ENCODE results near the gene RBM24. TPM values are rescaled to one million over a fixed set of nuclear protein-coding genes. Genes with fewer than 3 reads are reported as not detected.

RBM24 gene
- total RNA-seq, 1 donor from 2014 or later = not detected

DNA sequence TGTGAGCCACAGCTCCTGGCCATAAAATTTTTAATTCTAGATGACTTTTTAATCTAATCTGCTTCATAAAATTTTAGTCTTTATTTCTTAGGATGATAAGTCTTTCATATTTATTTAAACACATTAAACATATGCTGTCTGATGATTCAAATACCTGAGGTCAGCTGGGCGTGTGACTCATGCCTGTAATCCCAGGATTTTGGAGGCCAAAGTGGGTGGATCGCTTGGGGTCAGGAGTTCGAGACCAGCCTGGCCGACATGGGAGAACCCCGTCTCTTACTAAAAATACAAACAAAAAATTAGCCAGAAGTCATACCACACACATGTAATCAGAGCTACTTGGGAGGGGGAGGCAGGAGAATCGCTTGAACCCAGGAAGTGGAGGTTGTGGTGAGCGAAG, 53.1 kb downstream of the RBM24 start:
- Mint-ChIP-seq H3K4me1 (ENCODE audit: low read depth) (no peaks in the 10 kb centered on the region), H3K27ac (no peak overlapping the region), H3K4me3 (no peak overlapping the region), H3K27me3 (ENCODE audit: insufficient read depth) (no peaks in the 10 kb centered on the region), H3K36me3 (ENCODE audit: low read depth) (no peaks in the 10 kb centered on the region), H3K9me3 (peaks cover 7% of the 10 kb centered on the region)
- intact Hi-C loops (cut with micrococcal nuclease) = no loop called here
- DNase-seq (ENCODE audit: low spot score) = no peak

DNA sequence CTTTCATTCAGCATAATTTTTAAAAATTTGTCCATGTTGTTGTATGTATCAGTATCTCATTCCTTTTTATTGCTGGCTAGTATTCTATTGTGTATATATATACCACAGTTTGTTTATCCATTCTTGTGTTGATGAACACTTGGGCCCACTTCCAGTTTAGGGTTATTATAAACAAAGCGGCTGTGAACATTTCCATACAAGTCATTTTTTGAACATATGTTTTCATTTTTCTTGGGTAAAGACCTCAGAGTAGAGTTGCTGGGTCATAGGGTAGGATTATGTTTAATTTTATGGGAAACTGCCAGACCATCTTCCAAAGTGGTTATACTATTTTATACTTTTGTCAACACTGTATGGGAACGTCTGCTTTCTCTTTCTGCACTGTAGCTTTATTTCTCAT, 55.3 kb downstream of the RBM24 start:
- Mint-ChIP-seq H3K4me1 (ENCODE audit: low read depth) (no peaks in the 10 kb centered on the region), H3K27me3 (ENCODE audit: insufficient read depth) (no peaks in the 10 kb centered on the region), H3K27ac (no peak overlapping the region), H3K4me3 (no peak overlapping the region), H3K36me3 (ENCODE audit: low read depth) (no peaks in the 10 kb centered on the region), H3K9me3 (peaks cover 5% of the 10 kb centered on the region)
- intact Hi-C loops (cut with micrococcal nuclease) = no loop called here
- DNase-seq (ENCODE audit: low spot score) = no peak

DNA sequence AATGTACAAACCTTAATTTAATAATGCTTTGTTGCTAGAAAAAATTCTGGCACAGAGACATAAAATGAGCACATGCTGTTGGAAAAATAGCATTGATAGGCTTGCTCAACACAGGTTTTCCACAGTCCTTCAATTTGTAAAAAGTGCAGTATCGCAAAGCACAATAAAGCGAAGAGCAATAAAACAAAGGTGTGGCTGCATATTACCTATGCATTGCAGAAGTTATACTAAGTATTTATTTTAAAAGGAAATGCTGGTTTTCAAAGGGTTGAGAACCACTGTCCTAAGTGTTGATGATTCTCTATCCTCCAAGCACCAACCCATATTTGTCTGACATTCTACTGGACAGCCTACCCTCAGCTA, 58.1 kb downstream of the RBM24 start:
- H3K27ac Mint-ChIP-seq = no peak overlapping the region

DNA sequence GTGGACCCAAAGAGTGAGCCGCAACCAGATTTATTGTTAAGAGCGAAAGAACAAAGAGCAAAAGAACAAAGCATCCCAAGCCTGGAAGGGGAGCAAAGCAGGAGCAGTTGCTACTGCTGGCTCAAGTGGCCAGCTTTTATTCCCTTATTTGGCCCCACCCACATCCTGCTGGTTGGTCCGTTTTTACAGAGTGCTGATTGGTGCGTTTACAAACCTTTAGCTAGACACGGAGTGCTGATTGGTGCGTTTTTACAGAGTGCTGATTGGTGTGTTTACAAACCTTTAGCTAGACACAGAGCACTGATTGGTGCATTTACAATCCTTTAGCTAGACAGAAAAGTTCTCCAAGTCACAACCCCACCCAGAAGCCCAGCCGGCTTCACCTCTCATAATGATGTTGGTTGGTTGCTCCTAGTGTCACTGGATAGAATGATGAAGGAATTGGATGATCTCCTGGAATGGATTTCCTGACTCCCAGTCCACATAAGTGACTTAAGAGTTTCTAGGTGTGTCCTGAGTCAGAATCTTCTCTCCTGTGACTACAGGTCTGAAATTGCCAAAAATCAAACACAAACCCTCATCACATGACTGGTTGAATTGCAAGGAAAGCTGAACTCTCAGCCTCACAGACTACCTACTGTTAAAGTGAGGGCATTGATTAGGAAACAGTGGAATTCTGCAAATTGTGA, 60.1 kb downstream of the RBM24 start:
- Mint-ChIP-seq H3K27me3 (ENCODE audit: insufficient read depth) (no peaks in the 10 kb centered on the region), H3K27ac (no peak overlapping the region), H3K36me3 (ENCODE audit: low read depth) (no peaks in the 10 kb centered on the region), H3K9me3 (peaks cover 8% of the 10 kb centered on the region), H3K4me3 (no peak overlapping the region), H3K4me1 (ENCODE audit: low read depth) (no peaks in the 10 kb centered on the region)
- DNase-seq (ENCODE audit: low spot score) = no peak
- intact Hi-C loops (cut with micrococcal nuclease) = no loop called here

More for the DNA sequence above, 58.1 kb downstream of the RBM24 start:
- Mint-ChIP-seq H3K27me3 (ENCODE audit: insufficient read depth) (no peaks in the 10 kb centered on the region), H3K9me3 (peaks cover 8% of the 10 kb centered on the region), H3K36me3 (ENCODE audit: low read depth) (no peaks in the 10 kb centered on the region), H3K4me1 (ENCODE audit: low read depth) (no peaks in the 10 kb centered on the region), H3K4me3 (no peak overlapping the region)
- DNase-seq (ENCODE audit: low spot score) = no peak
- intact Hi-C loops (cut with micrococcal nuclease) = no loop called here

DNA sequence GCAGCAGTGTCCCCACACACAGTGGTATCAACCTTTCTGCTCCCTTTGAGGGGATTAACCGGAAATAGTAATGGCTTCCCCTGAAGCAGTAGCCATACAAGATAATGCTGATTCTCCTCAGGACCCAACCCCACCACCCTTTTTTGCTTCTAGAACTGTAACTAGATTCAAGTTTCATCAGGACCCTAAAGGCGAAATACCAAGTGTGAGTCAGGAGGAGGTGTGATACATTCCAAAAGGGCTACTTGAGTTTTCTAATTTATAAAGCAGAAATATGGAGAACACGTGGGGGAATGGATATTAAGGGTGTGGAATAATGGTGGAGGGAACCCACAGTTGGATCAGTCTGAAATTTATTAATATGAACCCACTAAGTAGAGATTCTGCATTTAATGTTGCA, 60.7 kb downstream of the RBM24 start:
- H3K27me3 Mint-ChIP-seq (ENCODE audit: insufficient read depth) = no peaks in the 10 kb centered on the region
- no peaks in the 10 kb centered on the region for H3K36me3 Mint-ChIP-seq (ENCODE audit: low read depth)
- no peak overlapping the region for H3K4me3 Mint-ChIP-seq
- H3K4me1 Mint-ChIP-seq (ENCODE audit: low read depth) = no peaks in the 10 kb centered on the region
- no peak for DNase-seq (ENCODE audit: low spot score)
- intact Hi-C loops (cut with micrococcal nuclease) = no loop called here
- H3K27ac Mint-ChIP-seq = no peak overlapping the region
- H3K9me3 Mint-ChIP-seq = peaks cover 8% of the 10 kb centered on the region

DNA sequence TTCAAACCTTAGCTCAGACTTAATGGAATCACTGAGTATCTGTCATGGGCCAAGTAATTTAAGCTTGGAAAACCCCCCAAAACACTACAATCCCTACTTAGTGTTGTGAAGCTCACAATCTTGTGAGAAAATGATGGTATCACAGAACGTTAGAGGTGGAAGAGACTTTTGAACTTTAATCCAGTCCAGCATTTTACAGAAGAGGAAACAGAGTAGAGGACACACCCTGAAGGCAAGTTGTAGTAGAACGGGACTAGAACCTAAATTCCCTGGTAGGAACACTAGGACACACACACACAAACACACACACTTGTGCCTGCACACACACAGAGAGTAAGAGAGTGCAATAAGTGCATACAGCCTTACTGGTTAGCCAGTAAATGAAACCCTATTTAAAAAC, 62.1 kb downstream of the RBM24 start:
- Mint-ChIP-seq H3K4me3 (no peak overlapping the region), H3K27ac (no peak overlapping the region), H3K36me3 (ENCODE audit: low read depth) (no peaks in the 10 kb centered on the region), H3K27me3 (ENCODE audit: insufficient read depth) (no peaks in the 10 kb centered on the region), H3K4me1 (ENCODE audit: low read depth) (no peaks in the 10 kb centered on the region), H3K9me3 (peaks cover 8% of the 10 kb centered on the region)
- intact Hi-C loops (cut with micrococcal nuclease) = no loop called here
- no peak for DNase-seq (ENCODE audit: low spot score)

Other genes with a start within 250 kb of the RBM24 start
- not detected in 2 replicates for gene STMND1, start 179.3 kb upstream of the RBM24 start, total RNA-seq
- not detected in 2 replicates for gene CAP2, start 112.2 kb downstream of the RBM24 start, total RNA-seq

Measured in activated T-helper 1 cell treated with anti-CD3 and anti-CD28 coated beads, Interleukin-12 subunit alpha, Interleukin-12 subunit beta, Interleukin-2, Interleukin-4 antibody, amounts not matched to agents 30 ng/mL and 10 ng/mL and 1 ng/mL, durations not matched to agents 14 hours and 24 hours and 36 hours (primary cell).